ENCODE measurements around the gene CUL9. TPM values are rescaled to one million over a fixed set of nuclear protein-coding genes. Genes with fewer than 3 reads are reported as not detected.

CUL9 gene
- polyA plus RNA-seq, 3 donors: 30.8 to 45.6 (median 37.8) TPM

DNA sequence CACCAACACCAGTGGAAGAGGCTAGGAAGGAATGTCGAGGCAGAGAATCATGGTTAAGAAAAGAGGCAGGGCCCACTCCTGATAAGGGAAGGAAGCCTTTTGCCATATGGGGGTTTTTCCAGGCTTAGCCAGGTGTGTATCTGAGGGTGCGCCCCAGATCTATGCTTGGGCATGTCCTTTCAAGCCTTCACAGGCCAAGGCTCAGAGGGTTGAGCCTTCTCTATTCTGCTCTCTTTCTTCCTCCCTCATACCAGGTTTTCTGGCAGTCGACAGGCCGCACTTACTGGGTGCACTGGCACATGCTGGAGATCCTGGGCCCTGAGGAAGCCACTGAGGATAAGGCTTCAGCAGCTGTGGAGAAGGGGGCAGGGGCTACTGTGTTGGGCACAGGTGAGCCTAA lies 4.7 kb downstream of the CUL9 start:
- DNase-seq (ENCODE audit: extremely low read depth in 1 of 11, low read depth in 9 of 11, low spot score in 4 of 11): no peak

DNA sequence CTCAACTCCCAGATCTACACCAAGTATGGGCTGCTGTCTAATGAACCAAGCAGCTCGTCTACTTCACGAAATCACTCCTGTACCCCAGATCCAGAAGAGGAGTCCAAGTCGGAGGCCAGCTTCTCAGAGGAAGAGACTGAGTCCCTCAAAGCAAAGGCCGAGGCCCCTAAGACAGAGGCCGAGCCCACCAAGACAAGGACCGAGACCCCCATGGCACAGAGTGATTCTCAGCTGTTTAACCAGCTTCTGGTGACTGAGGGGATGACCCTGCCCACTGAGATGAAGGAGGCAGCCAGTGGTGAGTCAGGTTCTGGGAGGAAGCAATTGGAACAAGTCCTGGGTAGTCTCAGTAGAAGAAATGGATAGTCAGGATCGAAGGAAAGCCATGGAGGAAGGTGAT lies 5.8 kb downstream of the CUL9 start:
- no peak for DNase-seq (ENCODE audit: extremely low read depth in 1 of 11, low read depth in 9 of 11, low spot score in 4 of 11)

DNA sequence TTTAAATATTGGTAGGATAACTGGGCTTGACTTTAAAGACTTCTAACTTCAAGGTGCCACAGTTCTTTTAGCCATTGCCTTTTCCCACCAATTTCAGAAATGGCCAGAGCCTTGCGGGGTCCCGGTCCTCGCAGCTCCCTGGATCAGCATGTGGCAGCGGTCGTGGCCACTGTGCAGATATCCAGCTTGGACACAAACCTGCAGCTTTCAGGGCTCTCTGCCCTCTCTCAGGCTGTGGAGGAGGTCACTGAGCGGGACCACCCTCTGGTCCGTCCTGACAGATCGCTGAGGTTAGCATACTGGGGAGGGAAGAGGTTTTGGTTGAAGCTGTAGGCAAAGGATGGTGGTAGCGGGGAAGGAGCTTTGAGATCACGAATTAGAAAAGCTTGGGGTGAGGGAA lies 6.4 kb downstream of the CUL9 start:
- no peak for DNase-seq (ENCODE audit: extremely low read depth in 1 of 11, low read depth in 9 of 11, low spot score in 4 of 11)

GRCh38 chr6:43189776-43190304 lies 7.8 kb downstream of the CUL9 start:
- DNase-seq (ENCODE audit: extremely low read depth in 1 of 11, low read depth in 9 of 11, low spot score in 4 of 11): no peak

DNA sequence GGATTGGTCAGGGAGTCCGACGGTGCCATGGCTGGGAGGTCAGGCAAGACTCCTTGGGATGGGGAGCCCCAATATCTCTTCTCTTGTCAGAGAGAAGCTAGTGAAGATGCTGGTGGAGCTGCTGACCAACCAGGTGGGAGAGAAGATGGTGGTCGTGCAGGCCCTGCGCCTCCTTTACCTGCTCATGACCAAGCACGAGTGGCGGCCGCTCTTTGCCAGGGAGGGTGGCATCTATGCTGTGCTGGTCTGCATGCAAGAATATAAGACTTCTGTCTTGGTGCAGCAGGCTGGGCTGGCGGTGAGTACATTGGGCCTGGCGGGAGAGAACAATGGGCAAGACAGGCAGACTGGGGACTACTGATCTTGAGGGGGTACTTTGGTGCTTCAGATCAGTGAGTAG lies 10.9 kb downstream of the CUL9 start:
- no peak for DNase-seq (ENCODE audit: extremely low read depth in 1 of 11, low read depth in 9 of 11, low spot score in 4 of 11)

GRCh38 chr6:43193929-43194328 lies 11.9 kb downstream of the CUL9 start:
- no peak for DNase-seq (ENCODE audit: extremely low read depth in 1 of 11, low read depth in 9 of 11, low spot score in 4 of 11)

GRCh38 chr6:43196337-43196736 lies 14.3 kb downstream of the CUL9 start:
- DNase-seq (ENCODE audit: extremely low read depth in 1 of 11, low read depth in 9 of 11, low spot score in 4 of 11): no peak

DNA sequence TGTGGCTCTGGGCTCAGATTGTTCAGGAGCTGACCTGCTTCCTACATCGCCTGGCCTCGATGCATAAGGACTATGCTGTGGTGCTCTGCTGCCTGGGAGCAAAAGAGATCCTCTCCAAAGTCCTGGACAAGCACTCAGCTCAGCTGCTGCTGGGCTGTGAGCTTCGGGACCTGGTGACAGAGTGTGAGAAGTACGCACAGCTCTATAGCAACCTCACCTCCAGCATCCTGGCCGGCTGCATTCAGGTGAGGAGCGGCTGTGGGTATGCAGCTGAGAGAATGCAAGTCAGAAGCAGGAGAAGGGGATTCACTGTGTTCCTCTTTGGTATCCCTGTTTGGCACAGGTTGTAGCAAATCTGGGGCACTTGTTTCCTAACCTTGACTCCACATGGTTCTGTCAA lies 17.9 kb downstream of the CUL9 start:
- DNase-seq (ENCODE audit: extremely low read depth in 1 of 11, low read depth in 9 of 11, low spot score in 4 of 11): no peak

GRCh38 chr6:43200541-43200940 lies 18.5 kb downstream of the CUL9 start:
- no peak for DNase-seq (ENCODE audit: extremely low read depth in 1 of 11, low read depth in 9 of 11, low spot score in 4 of 11)

- no peak for DNase-seq (ENCODE audit: extremely low read depth in 1 of 11, low read depth in 9 of 11, low spot score in 4 of 11)
Measured at GRCh38 chr6:43202451-43202850, 20.5 kb downstream of the CUL9 start.

DNA sequence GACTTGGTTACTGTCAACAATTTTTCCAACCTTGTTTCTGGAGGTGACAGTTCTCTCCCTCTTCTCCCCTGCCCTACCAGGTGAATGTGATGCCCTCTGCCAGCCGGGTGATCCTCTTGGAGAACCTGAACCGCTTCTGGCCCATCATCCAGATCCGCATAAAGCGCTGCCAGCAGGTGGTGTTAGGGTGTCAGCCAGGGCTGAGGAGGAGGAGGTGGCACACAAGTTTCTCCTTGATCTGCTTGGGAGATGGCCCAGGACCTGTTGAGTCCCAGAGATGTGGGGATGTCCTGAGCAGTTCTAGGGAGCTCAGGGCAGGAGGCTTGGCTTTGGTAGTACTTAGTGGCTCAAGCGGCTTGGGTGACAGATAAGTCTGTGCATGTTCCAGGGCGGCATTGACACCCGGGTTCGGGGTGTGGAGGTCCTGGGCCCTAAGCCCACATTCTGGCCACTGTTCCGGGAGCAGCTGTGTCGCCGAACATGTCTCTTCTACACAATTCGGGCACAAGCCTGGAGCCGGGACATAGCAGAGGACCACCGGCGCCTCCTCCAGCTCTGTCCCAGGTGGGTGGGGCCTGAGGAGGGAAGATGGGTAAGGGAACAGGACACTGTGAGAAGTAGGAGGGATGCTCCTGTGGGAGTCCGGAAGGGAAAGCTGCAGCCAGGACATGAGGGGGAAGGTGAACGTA lies 21.2 kb downstream of the CUL9 start:
- DNase-seq (ENCODE audit: extremely low read depth in 1 of 11, low read depth in 9 of 11, low spot score in 4 of 11): no peak

- DNase-seq (ENCODE audit: extremely low read depth in 1 of 11, low read depth in 9 of 11, low spot score in 4 of 11): no peak
Measured at GRCh38 chr6:43203718-43204095, 21.7 kb downstream of the CUL9 start.

DNA sequence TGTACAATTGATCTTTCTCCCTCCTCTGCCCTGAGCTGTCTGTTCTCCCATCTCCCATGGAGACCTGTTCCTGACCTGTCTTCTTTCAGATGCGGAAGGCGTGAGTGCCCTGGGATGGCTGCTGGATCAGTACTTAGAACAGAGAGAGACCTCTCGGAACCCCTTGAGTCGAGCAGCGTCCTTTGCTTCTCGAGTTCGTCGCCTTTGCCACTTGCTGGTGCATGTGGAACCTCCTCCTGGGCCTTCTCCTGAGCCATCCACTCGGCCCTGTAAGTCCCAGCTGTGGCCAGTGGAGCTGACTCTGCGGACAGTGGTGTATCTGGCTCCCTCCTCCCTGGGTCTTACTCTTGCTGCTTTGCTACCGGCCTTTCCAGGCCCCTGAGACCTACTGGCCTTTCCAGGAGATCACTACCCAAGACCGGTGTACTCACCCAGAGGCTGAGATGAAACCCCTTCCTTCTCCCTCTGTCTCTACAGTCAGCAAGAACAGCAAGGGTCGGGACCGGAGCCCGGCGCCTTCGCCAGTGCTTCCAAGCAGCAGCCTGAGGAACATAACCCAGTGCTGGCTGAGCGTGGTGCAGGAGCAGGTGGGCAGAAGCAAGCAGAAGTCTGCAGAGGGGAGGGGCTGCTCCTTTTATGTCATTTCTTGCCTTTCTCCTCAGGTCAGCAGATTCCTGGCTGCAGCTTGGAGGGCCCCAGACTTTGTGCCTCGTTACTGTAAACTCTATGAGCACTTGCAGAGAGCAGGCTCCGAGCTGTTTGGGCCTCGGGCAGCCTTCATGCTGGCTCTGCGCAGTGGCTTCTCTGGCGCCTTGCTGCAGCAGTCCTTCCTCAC lies 22.5 kb downstream of the CUL9 start:
- DNase-seq (ENCODE audit: extremely low read depth in 1 of 11, low read depth in 9 of 11, low spot score in 4 of 11): no peak

- no peak for DNase-seq (ENCODE audit: extremely low read depth in 1 of 11, low read depth in 9 of 11, low spot score in 4 of 11)
Measured at GRCh38 chr6:43205849-43206248, 23.9 kb downstream of the CUL9 start.

DNA sequence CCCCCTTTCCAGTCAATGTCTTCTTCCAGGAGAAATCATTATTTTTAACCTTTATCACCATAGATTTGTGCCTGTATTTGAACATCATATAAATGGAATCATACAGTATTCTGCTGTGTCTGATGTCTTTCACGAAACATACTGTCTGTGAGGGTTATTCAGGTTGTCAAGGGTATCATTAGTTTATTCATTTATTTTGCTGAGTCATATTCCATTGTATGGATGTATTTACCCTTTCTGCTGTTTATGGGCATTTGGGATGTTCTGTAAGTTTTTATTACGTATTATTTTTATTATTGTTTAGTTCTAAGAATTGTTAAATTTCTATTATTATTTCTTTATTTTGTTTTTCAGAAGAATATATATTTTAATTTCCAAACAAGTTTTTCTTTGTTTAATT lies 25.3 kb downstream of the CUL9 start:
- DNase-seq (ENCODE audit: extremely low read depth in 1 of 11, low read depth in 9 of 11, low spot score in 4 of 11): no peak

DNA sequence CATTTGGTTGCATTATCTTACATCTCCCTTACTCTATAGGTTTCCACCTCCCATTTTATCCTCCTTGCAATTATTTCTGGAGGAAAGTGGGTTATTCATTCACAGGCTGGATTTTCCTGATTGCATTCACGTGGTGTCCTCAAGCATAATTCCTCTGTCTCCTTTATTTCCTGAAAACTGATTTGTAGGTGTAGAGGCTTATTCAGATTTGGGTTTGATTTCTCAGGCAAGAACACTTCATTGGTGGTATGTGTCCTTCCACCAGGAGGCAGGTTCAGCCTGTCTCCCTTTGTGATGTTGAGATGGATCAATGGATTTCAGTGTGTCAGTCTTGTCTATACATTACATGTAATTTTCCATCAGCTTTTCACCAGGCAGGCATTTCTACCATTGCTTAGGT lies 30.0 kb downstream of the CUL9 start:
- DNase-seq (ENCODE audit: extremely low read depth in 1 of 11, low read depth in 9 of 11, low spot score in 4 of 11): peak in 3 of 11 donors; percentile 7 to 35 (median 22)

- DNase-seq (ENCODE audit: extremely low read depth in 1 of 11, low read depth in 9 of 11, low spot score in 4 of 11): no peak
Measured at GRCh38 chr6:43213431-43213830, 31.4 kb downstream of the CUL9 start.

GRCh38 chr6:43215066-43215465 lies 33.1 kb downstream of the CUL9 start:
- DNase-seq (ENCODE audit: extremely low read depth in 1 of 11, low read depth in 9 of 11, low spot score in 4 of 11): no peak

DNA sequence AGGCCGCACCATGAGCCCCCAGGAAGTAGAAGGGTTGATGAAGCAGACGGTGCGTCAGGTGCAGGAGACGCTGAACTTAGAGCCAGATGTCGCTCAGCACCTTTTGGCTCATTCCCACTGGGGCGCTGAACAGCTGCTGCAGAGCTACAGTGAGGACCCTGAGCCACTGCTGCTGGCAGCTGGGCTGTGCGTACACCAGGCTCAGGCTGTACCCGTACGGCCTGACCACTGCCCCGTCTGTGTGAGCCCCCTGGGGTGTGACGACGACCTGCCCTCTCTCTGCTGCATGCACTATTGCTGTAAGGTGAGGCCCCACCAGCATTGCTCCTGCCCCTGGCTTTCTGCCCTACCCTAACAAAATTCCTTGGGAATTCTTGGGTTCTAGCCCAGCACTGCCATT lies 34.2 kb downstream of the CUL9 start:
- DNase-seq (ENCODE audit: extremely low read depth in 1 of 11, low read depth in 9 of 11, low spot score in 4 of 11): no peak

GRCh38 chr6:43217351-43217750 lies 35.4 kb downstream of the CUL9 start:
- DNase-seq (ENCODE audit: extremely low read depth in 1 of 11, low read depth in 9 of 11, low spot score in 4 of 11): no peak

GRCh38 chr6:43219119-43219518 lies 37.1 kb downstream of the CUL9 start:
- no peak for DNase-seq (ENCODE audit: extremely low read depth in 1 of 11, low read depth in 9 of 11, low spot score in 4 of 11)
